ENCODE results near the gene LMF1.

- no peak for TF ChIP-seq POLR2A (IDR thresholded peaks at IDR 0.05; ENCODE audit: low read depth, low read length)
- TF ChIP-seq POLR2AphosphoS5 (IDR thresholded peaks at IDR 0.05; ENCODE audit: low read depth, low read length) = no peak
Observed at GRCh38 chr16:977896-978295, 7.1 kb upstream of the LMF1 start.

All from GM12891 (cell line).